Kidney (tissue), 14 donors: Measurements from ENCODE around the gene AGFG1. TPM values are rescaled to one million over a fixed set of nuclear protein-coding genes. Genes with fewer than 3 reads are reported as not detected.
"Not testable (repeated sequence)": the region's sequence is repeated elsewhere in the genome, so short reads cannot be mapped to it uniquely, and the experiment has no call there.

ENCODE experiments used
- DNase-seq, 5 donors: peaks; one replicate each; pipeline ENCODE4 v3.0.0-alpha.2; 2013 to 2020
- FAIRE-seq: peaks from 2 replicates; lab custom pipeline; 2012; peaks lifted over from hg19 to GRCh38; lab: Jason Lieb, UNC
- H3K27ac ChIP-seq, 2 donors: one replicate each; pipeline ENCODE4 v1.7.0; 2013; ENCODE audit warnings: low read depth in 2 of 2, low read length in 2 of 2, inconsistent platforms in 1 of 2
- H3K27me3 ChIP-seq: one replicate; pipeline ENCODE4 v1.7.1; 2013; ENCODE audit warnings: low read length, inconsistent platforms; ENCODE audit not compliant: control insufficient read depth, insufficient read depth
- H3K36me3 ChIP-seq, 3 donors: one replicate each; pipeline versions ENCODE4 v1.7.0 to v1.7.1; 2013; ENCODE audit warnings: low read length in 3 of 3, control low read depth in 1 of 3, inconsistent platforms in 1 of 3; ENCODE audit not compliant: insufficient read depth in 3 of 3, control insufficient read depth in 2 of 3
- H3K4me1 ChIP-seq, 3 donors: one replicate each; pipeline versions ENCODE4 v1.7.0 to v1.7.1; 2013; ENCODE audit warnings: low read length in 3 of 3, inconsistent platforms in 1 of 3, low read depth in 1 of 3; ENCODE audit not compliant: control insufficient read depth in 2 of 3, insufficient read depth in 2 of 3
- H3K4me3 ChIP-seq, 3 donors: one replicate each; pipeline versions ENCODE4 v1.7.0 to v1.8.1; 2013; ENCODE audit warnings: low read length in 3 of 3, control low read depth in 1 of 3, inconsistent platforms in 1 of 3
- H3K9ac ChIP-seq, 3 donors: one replicate each; pipeline versions ENCODE4 v1.7.0 to v1.7.1; 2013; ENCODE audit warnings: low read length in 3 of 3, control low read depth in 1 of 3, inconsistent platforms in 1 of 3
- H3K9me3 ChIP-seq, 3 donors: one replicate each; pipeline versions ENCODE4 v1.7.0 to v1.7.1; 2013; ENCODE audit warnings: low read length in 3 of 3, control low read depth in 1 of 3, inconsistent platforms in 1 of 3; ENCODE audit not compliant: control insufficient read depth in 2 of 3, insufficient read depth in 1 of 3
- CTCF ChIP-seq: IDR thresholded peaks from 3 replicates; pipeline ENCODE4 v1.5.1; 2012; ENCODE audit warnings: mild to moderate bottlenecking, moderate library complexity, borderline replicate concordance; ENCODE audit not compliant: insufficient read depth; ENCODE audit errors: extremely low read depth
- intact Hi-C: fragments of 100-400 bp; cut with DNase I; formaldehyde crosslinking; loops from one replicate; pipeline ENCODE4 v1.11.1; 2022
- polyA plus RNA-seq: library from polyadenylated mRNA; stranded (reverse); fragments of 350-450 nt; fragmentation: Illumina TruSeq; extraction: RNeasy Lipid Tissue Mini Kit (QIAGEN cat#74804); gene quantifications from one replicate; pipeline ENCODE4 v1.2.3, GENCODE V29; 2014; ENCODE audit warnings: low read depth, low replicate concordance; ENCODE audit not compliant: insufficient read depth
- total RNA-seq: library from RNA; stranded (reverse); fragmentation: NEBNext Ultra II Directional; extraction: Animal tissue kit (Norgen Biotek cat#: 25700); gene quantifications from one replicate; pipeline ENCODE4 v1.2.1, GENCODE V29; 2021
- donor health status: control.
- donor health status: control.
- donor health status: control.
- donor health status: control.
- donor health status: control.
- donor health status: DM: yes; HTN: yes; CAD: no.
- donor health status: Normal renal cell carcinoma (clear cell type).

The AGFG1 gene
- total and polyA plus RNA-seq, 2 donors from 2014 or later = 36.6 to 98.9 TPM

DNA sequence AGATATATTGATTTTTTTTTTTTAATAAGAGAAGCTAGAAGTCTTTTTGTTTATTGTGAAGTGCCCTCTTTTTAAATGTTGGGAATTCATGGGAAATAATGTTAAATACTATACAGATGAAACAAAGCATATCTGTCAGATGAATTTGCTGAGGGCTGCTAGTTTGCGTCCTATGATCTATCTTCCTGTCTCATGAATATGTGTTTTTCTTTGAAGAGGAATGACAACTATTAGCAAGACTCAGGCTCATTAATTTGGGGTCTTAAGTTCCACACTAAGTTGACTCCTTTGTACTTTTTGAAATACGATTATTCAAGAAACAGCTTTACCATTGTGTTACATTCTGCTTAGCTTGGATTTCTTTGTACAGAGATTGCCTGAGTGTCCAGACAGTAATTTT is 57.9 kb downstream of the AGFG1 start:
- H3K36me3 ChIP-seq = peaks cover 5 to 18% (median 12%) of the 10 kb centered on the region in 3 donors
- no peak overlapping the region for H3K4me3 ChIP-seq

DNA sequence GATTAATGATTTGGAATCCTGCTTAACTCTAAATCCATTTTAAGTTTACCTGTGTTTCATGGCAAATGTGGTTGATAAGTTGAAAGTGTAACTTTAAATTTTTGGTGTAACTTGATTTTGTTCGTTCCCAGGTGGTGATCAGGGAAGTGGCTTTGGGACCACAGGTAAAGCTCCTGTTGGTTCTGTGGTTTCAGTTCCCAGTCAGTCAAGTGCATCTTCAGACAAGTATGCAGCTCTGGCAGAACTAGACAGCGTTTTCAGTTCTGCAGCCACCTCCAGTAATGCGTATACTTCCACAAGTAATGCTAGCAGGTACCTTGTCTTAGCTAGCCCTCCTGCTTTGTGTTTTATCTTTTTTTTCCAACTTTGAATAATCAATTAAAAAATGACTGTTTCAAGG is 62.8 kb downstream of the AGFG1 start:
- H3K36me3 ChIP-seq = peaks cover 5 to 19% (median 13%) of the 10 kb centered on the region in 3 donors
- intact Hi-C loops = no loop called here
- H3K4me1 ChIP-seq = no peaks in the 10 kb centered on the region
- FAIRE-seq = no peak
- no peak for TF ChIP-seq CTCF
- DNase-seq = no peak
- no peak overlapping the region for H3K9ac ChIP-seq
- no peaks in the 10 kb centered on the region for H3K9me3 ChIP-seq
- H3K4me3 ChIP-seq = no peak overlapping the region
- no peak overlapping the region for H3K27ac ChIP-seq
- H3K27me3 ChIP-seq = no peaks in the 10 kb centered on the region

More for the DNA sequence above, 57.9 kb downstream of the AGFG1 start:
- FAIRE-seq (no peak), DNase-seq (peak in 2 of 5 donors; percentile 8 to 21)
- Histone ChIP-seq H3K9ac (no peak overlapping the region), H3K4me1 (no peaks in the 10 kb centered on the region), H3K27ac (no peak overlapping the region), H3K9me3 (no peaks in the 10 kb centered on the region), H3K27me3 (no peaks in the 10 kb centered on the region)
- intact Hi-C loops = no loop called here
- TF ChIP-seq CTCF = no peak

DNA sequence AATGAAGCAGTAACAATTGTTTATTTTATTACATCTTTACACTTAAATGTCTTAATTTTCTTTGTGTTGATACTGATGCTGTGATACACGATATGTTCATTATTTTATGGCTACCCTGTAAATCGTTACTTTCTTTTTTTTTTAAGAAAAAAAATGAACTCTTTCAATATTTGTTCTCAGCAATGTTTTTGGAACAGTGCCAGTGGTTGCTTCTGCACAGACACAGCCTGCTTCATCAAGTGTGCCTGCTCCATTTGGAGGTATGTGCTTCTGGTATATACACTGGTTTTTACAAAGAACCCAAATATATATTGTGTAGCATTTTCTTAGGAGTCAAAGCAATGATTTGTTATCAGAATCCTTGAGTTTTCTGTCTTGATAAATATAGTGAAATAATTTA is 64.5 kb downstream of the AGFG1 start:
- no peaks in the 10 kb centered on the region for H3K27me3 ChIP-seq
- no peak overlapping the region for H3K9ac ChIP-seq
- FAIRE-seq = no peak
- peaks cover 5 to 19% (median 10%) of the 10 kb centered on the region in 3 donors for H3K36me3 ChIP-seq
- no peaks in the 10 kb centered on the region for H3K4me1 ChIP-seq
- H3K27ac ChIP-seq = no peak overlapping the region
- H3K4me3 ChIP-seq = no peak overlapping the region
- intact Hi-C loops = no loop called here
- TF ChIP-seq CTCF = no peak
- no peaks in the 10 kb centered on the region for H3K9me3 ChIP-seq
- no peak for DNase-seq

DNA sequence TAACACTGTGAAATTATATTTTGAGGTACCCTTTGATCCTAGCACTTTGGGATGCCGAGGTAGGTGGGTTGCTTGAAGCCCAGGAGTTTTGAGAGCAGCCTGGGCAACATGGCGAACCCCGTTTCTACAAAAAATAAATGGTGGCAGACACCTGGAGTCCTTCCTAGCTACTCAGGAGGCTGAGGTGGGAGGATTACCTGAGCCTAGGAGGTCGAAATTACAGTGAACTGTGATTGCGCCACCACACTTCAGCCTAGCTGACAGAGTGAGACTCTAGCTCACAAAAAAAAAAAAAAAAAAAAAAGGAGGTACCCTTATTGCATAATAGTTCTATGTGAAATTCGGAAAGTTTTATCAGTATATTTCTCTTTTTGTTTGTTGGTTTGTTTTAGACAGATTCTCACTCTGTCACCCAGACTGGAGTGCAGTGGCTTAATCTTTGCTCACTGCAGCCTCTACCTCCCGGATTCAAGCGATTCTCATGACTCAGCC is 67.6 kb downstream of the AGFG1 start:
- no peaks in the 10 kb centered on the region for H3K27me3 ChIP-seq
- no peak for TF ChIP-seq CTCF
- no peaks in the 10 kb centered on the region for H3K9me3 ChIP-seq
- peaks cover 4 to 10% (median 5%) of the 10 kb centered on the region in 3 donors for H3K36me3 ChIP-seq
- DNase-seq (no peak), FAIRE-seq (no peak)
- H3K9ac ChIP-seq = no peak overlapping the region
- no peak overlapping the region for H3K27ac ChIP-seq
- H3K4me1 ChIP-seq = no peaks in the 10 kb centered on the region
- intact Hi-C loops = no loop called here
- no peak overlapping the region for H3K4me3 ChIP-seq

GRCh38 chr2:227540352-227540751 is 68.4 kb downstream of the AGFG1 start:
- H3K27ac ChIP-seq, FAIRE-seq, H3K36me3 ChIP-seq, H3K9ac ChIP-seq, H3K9me3 ChIP-seq, H3K27me3 ChIP-seq, H3K4me3 ChIP-seq, H3K4me1 ChIP-seq, DNase-seq, intact Hi-C loops: not testable (repeated sequence)
